ENCODE results near the gene ZNF804B.

DNA sequence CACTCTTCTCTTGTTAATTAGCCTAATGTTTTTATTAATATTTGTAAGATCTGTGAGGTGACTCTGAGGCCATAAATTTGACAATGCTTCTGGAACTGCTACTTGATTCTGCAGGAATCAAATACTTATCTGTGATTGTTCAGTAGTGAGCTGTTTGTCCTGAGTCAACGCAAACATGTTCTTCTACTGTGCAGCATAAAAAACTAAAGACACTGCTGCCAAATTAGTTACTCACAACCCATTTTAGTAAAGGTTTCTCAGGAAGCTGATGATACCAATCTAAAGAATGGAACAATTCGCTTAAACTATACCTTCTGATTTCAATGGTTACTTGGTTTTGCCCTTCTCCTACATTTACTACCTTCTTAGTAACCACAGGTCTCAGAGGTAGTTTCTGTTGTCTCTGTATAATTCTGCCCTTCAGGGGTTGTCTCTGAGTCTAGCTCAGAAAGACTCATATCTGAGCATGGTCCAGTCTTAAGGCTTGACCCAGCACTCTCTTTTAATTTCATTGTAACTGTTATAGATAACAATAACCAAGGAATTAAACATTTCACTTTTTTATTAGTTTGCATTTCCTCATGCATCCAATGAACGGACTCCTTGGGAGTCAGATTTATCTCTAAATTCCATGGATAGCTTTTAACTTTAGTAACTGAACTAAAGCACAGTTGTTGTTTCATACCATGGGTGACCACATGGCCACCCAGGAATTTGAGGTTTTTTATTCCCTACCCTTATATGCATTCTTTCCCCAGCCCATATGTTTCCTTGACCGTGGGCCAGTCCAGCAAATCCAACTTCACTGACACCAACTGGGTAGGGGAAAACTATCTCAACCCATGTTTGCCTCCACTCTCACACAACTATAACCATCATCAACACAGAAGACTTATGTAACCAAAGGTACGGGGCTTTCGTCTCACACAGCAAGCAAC lies 345.5 kb downstream of the ZNF804B start:
- TF ChIP-seq, protein P1, sequence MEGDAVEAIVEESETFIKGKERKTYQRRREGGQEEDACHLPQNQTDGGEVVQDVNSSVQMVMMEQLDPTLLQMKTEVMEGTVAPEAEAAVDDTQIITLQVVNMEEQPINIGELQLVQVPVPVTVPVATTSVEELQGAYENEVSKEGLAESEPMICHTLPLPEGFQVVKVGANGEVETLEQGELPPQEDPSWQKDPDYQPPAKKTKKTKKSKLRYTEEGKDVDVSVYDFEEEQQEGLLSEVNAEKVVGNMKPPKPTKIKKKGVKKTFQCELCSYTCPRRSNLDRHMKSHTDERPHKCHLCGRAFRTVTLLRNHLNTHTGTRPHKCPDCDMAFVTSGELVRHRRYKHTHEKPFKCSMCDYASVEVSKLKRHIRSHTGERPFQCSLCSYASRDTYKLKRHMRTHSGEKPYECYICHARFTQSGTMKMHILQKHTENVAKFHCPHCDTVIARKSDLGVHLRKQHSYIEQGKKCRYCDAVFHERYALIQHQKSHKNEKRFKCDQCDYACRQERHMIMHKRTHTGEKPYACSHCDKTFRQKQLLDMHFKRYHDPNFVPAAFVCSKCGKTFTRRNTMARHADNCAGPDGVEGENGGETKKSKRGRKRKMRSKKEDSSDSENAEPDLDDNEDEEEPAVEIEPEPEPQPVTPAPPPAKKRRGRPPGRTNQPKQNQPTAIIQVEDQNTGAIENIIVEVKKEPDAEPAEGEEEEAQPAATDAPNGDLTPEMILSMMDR (IDR thresholded peaks at IDR 0.05; ENCODE audit: borderline replicate concordance, extremely low read depth, low read length, poor library complexity, severe bottlenecking): no peak
- TF ChIP-seq EZH2 (IDR thresholded peaks at IDR 0.05; ENCODE audit: borderline replicate concordance, low read depth, low read length, severe bottlenecking): no peak

Measured in DND-41 (cell line).